Measurements from ENCODE around the gene CTNNA2. TPM values are rescaled to one million over a fixed set of nuclear protein-coding genes. Genes with fewer than 3 reads are reported as not detected.
"Not testable (repeated sequence)": the region's sequence is repeated elsewhere in the genome, so short reads cannot be mapped to it uniquely, and the experiment has no call there.

Gene CTNNA2
- total RNA-seq, 1 donor from 2014 or later = 15.0 TPM

DNA sequence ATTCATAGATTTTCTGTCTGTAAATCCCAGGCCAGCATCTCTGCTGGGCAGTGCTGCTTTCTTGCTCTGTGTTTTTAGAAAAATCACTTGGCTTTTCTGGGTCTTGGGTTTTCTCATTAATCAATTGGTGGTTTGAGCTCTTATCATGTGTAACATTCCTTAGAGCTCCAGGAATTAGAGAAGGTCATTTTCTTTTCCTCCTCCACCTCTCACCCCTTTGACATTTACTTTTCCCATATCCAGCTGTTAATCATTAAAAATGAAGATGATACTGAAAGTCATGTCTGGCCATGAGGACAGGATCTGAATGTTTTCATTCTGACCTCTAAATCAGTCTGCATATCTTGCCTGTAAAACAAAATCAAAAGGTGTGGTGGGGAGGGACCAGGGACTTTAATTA is 680.7 kb downstream of the CTNNA2 start:
- no peaks in the 10 kb centered on the region for H3K9me3 Mint-ChIP-seq
- H3K4me3 Mint-ChIP-seq = no peak overlapping the region
- TF ChIP-seq, protein P1, sequence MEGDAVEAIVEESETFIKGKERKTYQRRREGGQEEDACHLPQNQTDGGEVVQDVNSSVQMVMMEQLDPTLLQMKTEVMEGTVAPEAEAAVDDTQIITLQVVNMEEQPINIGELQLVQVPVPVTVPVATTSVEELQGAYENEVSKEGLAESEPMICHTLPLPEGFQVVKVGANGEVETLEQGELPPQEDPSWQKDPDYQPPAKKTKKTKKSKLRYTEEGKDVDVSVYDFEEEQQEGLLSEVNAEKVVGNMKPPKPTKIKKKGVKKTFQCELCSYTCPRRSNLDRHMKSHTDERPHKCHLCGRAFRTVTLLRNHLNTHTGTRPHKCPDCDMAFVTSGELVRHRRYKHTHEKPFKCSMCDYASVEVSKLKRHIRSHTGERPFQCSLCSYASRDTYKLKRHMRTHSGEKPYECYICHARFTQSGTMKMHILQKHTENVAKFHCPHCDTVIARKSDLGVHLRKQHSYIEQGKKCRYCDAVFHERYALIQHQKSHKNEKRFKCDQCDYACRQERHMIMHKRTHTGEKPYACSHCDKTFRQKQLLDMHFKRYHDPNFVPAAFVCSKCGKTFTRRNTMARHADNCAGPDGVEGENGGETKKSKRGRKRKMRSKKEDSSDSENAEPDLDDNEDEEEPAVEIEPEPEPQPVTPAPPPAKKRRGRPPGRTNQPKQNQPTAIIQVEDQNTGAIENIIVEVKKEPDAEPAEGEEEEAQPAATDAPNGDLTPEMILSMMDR (conservative IDR thresholded peaks at IDR 0.05) = no peak
- H3K27ac Mint-ChIP-seq = no peak overlapping the region
- DNase-seq (ENCODE audit: extremely low spot score, unreplicated experiment) = no peak
- peaks cover 4% of the 10 kb centered on the region for H3K4me1 Mint-ChIP-seq (ENCODE audit: unreplicated experiment)
- no peaks in the 10 kb centered on the region for H3K36me3 Mint-ChIP-seq
- no peaks in the 10 kb centered on the region for H3K27me3 Mint-ChIP-seq

DNA sequence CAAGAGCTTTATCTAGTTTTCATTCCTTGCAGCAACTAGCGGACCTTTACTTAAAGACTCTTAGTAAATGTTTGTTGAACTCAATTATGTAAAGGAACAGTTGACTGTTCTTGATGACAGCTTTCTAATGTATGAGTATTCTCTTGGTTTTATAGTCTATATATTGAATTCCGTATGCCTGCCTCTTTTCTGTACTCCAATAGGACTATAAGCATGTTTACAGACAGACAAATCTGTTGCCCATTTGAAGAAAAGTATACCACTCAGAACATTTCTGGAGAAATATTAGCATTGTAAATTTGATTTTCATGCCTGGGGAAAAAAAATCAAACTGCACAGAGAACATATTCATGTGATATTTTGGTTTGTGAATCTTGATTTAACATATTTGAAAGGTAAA is 682.2 kb downstream of the CTNNA2 start:
- H3K36me3 Mint-ChIP-seq = no peaks in the 10 kb centered on the region
- H3K27me3 Mint-ChIP-seq = no peaks in the 10 kb centered on the region
- peaks cover 4% of the 10 kb centered on the region for H3K4me1 Mint-ChIP-seq (ENCODE audit: unreplicated experiment)
- no peak overlapping the region for H3K4me3 Mint-ChIP-seq
- no peak for DNase-seq (ENCODE audit: extremely low spot score, unreplicated experiment)
- H3K27ac Mint-ChIP-seq = no peak overlapping the region
- no peaks in the 10 kb centered on the region for H3K9me3 Mint-ChIP-seq
- TF ChIP-seq, protein P1 (conservative IDR thresholded peaks at IDR 0.05) = no peak

DNA sequence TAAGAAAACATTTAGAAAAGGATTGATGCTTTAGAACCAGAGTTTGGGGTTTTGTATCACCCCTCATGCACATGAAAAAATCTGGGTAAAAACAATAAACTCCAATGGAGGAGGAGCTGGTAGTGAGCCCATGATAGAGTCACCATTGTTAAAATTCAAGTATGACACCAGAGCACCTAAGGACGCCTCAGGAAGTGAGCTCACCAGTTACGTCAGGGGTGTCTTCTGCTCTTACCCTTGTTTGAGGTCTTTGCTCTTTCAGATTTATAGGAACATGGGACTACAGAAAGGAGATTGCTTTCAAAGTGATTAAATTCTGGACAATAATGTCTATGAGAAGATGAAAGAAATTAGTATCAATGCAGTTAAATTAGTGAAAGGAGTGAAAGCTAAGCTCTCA is 685.2 kb downstream of the CTNNA2 start:
- DNase-seq (ENCODE audit: extremely low spot score, unreplicated experiment) = no peak
- no peaks in the 10 kb centered on the region for H3K27me3 Mint-ChIP-seq
- TF ChIP-seq, protein P1 (conservative IDR thresholded peaks at IDR 0.05) = no peak
- peaks cover 4% of the 10 kb centered on the region for H3K4me1 Mint-ChIP-seq (ENCODE audit: unreplicated experiment)
- H3K9me3 Mint-ChIP-seq = no peaks in the 10 kb centered on the region
- H3K27ac Mint-ChIP-seq = no peak overlapping the region
- no peak overlapping the region for H3K4me3 Mint-ChIP-seq
- no peaks in the 10 kb centered on the region for H3K36me3 Mint-ChIP-seq

DNA sequence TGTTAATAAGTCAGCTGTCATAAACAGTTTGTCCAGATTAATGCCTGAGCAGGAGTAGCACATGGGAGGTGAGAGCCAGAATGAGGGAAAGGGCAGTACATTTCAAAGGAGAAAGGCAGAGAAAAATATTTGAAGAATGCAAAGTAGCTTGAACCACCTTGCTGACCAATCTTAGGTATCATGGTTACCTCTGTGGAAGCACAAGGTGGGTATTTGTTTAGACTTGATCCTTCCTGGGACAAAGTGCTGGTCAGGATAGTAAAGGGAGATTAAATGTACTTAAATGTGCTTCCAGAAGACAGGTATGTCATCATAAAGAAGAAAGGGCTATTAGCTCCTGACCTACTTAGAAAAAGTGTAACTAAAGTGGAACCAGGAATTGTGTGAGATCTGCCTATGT is 686.7 kb downstream of the CTNNA2 start:
- peaks cover 4% of the 10 kb centered on the region for H3K36me3 Mint-ChIP-seq

DNA sequence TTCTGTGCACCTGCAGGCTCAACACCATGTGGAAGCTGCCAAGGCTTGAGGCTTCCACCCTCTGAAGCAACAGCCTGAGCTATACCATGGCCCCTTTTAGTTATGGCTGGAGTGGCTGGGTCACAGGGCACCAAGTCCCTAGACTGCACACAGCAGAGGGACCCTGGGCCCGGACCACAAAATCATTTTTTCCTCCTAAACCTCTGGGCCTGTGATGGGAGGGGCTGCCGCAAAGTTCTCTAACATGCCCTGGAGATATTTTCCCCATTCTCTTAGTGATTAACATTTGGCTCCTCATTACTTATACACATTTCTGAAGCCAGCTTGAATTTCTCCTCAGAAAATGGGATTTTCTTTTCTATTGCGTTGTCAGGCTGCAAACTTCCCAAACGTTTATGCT is 691.1 kb downstream of the CTNNA2 start:
- H3K36me3 Mint-ChIP-seq; H3K27ac Mint-ChIP-seq; H3K4me3 Mint-ChIP-seq; DNase-seq (ENCODE audit: extremely low spot score, unreplicated experiment); H3K9me3 Mint-ChIP-seq; H3K27me3 Mint-ChIP-seq; H3K4me1 Mint-ChIP-seq (ENCODE audit: unreplicated experiment): not testable (repeated sequence)

More for the DNA sequence above, 686.7 kb downstream of the CTNNA2 start:
- Mint-ChIP-seq H3K27me3 (no peaks in the 10 kb centered on the region), H3K27ac (no peak overlapping the region), H3K4me3 (no peak overlapping the region), H3K4me1 (ENCODE audit: unreplicated experiment) (no peaks in the 10 kb centered on the region), H3K9me3 (no peaks in the 10 kb centered on the region)
- no peak for DNase-seq (ENCODE audit: extremely low spot score, unreplicated experiment)
- TF ChIP-seq, protein P1 (conservative IDR thresholded peaks at IDR 0.05) = no peak

DNA sequence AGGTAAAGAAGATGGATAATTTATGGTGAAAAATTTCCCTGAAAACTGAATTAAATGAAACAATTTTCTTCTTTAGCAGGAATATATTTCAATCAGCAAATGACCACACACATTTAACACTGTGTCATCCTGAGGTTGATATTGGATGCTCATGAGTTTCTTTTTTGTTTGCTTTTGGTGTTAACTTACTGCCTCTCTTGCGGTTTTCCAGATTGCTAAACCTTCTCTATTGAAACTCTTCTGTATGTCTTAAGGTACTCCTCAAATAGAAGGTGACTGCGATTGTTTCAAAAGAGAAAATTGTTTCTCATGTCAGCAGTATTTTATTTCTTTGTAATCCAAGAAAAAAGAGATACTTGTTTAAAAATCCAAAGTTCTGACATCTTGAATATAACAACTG is 692.6 kb downstream of the CTNNA2 start:
- TF ChIP-seq, protein P1 (conservative IDR thresholded peaks at IDR 0.05) = no peak
- DNase-seq (ENCODE audit: extremely low spot score, unreplicated experiment) = no peak
- H3K27ac Mint-ChIP-seq = no peak overlapping the region
- H3K27me3 Mint-ChIP-seq = peaks cover 4% of the 10 kb centered on the region
- H3K4me1 Mint-ChIP-seq (ENCODE audit: unreplicated experiment) = no peaks in the 10 kb centered on the region
- H3K36me3 Mint-ChIP-seq = peaks cover 6% of the 10 kb centered on the region
- no peak overlapping the region for H3K4me3 Mint-ChIP-seq
- H3K9me3 Mint-ChIP-seq = peaks cover 4% of the 10 kb centered on the region
